ENCODE results near the gene CLRN1.

Gene CLRN1

GRCh38 chr3:150928234-150928633 is 44.3 kb downstream of the CLRN1 start:
- Histone ChIP-seq H3K9me3 (ENCODE audit: insufficient read depth, low read depth, low read length) (no peaks in the 10 kb centered on the region), H3K27me3 (ENCODE audit: insufficient read depth, low read length, poor library complexity, severe bottlenecking) (no peaks in the 10 kb centered on the region), H3K9ac (ENCODE audit: low read depth, low read length, poor library complexity, severe bottlenecking) (no peak overlapping the region), H3F3A (ENCODE audit: low read depth) (no peaks in the 10 kb centered on the region), H3K79me2 (ENCODE audit: insufficient read depth, low read length) (no peaks in the 10 kb centered on the region), H3K4me1 (ENCODE audit: insufficient read depth, low read length, poor library complexity, severe bottlenecking) (peaks cover 4% of the 10 kb centered on the region), H3K9me2 (replicated peaks; ENCODE audit: low read depth, low read length) (no peaks in the 10 kb centered on the region), H2AFZ (ENCODE audit: low read length) (no peak overlapping the region), H4K20me1 (ENCODE audit: insufficient read depth, low read length, poor library complexity, severe bottlenecking) (no peaks in the 10 kb centered on the region), H3K36me3 (ENCODE audit: insufficient read depth, low read length) (no peaks in the 10 kb centered on the region), H3K4me2 (ENCODE audit: low read depth, low read length, poor library complexity, severe bottlenecking) (no peak overlapping the region), H3K4me3 (ENCODE audit: low read length, poor library complexity, severe bottlenecking) (no peak overlapping the region)
- TF ChIP-seq, protein P1, sequence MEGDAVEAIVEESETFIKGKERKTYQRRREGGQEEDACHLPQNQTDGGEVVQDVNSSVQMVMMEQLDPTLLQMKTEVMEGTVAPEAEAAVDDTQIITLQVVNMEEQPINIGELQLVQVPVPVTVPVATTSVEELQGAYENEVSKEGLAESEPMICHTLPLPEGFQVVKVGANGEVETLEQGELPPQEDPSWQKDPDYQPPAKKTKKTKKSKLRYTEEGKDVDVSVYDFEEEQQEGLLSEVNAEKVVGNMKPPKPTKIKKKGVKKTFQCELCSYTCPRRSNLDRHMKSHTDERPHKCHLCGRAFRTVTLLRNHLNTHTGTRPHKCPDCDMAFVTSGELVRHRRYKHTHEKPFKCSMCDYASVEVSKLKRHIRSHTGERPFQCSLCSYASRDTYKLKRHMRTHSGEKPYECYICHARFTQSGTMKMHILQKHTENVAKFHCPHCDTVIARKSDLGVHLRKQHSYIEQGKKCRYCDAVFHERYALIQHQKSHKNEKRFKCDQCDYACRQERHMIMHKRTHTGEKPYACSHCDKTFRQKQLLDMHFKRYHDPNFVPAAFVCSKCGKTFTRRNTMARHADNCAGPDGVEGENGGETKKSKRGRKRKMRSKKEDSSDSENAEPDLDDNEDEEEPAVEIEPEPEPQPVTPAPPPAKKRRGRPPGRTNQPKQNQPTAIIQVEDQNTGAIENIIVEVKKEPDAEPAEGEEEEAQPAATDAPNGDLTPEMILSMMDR (conservative IDR thresholded peaks at IDR 0.05; ENCODE audit: low read length): no peak
- TF ChIP-seq EZH2phosphoT487 (IDR thresholded peaks at IDR 0.05; ENCODE audit: borderline replicate concordance): no peak

DNA sequence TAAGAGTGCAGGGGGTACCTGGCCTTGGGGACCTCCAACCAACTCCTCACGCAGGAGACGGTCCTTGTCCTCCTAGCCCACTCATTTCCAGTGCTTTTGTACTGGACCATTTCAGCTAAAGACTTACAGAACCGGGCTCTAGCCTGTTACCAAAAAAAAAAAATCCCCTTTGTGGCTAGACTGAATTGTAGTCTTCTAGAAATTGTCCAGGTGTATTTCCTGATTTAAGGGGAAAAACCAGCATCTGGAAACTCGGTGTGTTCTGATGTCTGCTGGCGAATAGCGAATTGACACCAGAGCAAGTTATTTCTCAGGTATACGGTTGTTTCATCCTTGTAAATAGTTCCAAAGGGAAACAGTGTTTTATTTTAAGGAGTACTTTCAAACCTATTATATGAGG is 46.2 kb downstream of the CLRN1 start:
- no peak overlapping the region for H3K9ac ChIP-seq (ENCODE audit: low read depth, low read length, poor library complexity, severe bottlenecking)
- H4K20me1 ChIP-seq (ENCODE audit: insufficient read depth, low read length, poor library complexity, severe bottlenecking): no peaks in the 10 kb centered on the region
- H3K79me2 ChIP-seq (ENCODE audit: insufficient read depth, low read length): no peaks in the 10 kb centered on the region
- no peak for TF ChIP-seq EZH2phosphoT487 (IDR thresholded peaks at IDR 0.05; ENCODE audit: borderline replicate concordance)
- TF ChIP-seq, protein P1 (conservative IDR thresholded peaks at IDR 0.05; ENCODE audit: low read length): no peak
- no peak overlapping the region for H3K4me3 ChIP-seq (ENCODE audit: low read length, poor library complexity, severe bottlenecking)
- H3K27me3 ChIP-seq (ENCODE audit: insufficient read depth, low read length, poor library complexity, severe bottlenecking): no peaks in the 10 kb centered on the region
- H3K4me2 ChIP-seq (ENCODE audit: low read depth, low read length, poor library complexity, severe bottlenecking): no peak overlapping the region
- no peaks in the 10 kb centered on the region for H3F3A ChIP-seq (ENCODE audit: low read depth)
- no peaks in the 10 kb centered on the region for H3K9me3 ChIP-seq (ENCODE audit: insufficient read depth, low read depth, low read length)
- H3K9me2 ChIP-seq (replicated peaks; ENCODE audit: low read depth, low read length): no peaks in the 10 kb centered on the region
- peaks cover 4% of the 10 kb centered on the region for H3K4me1 ChIP-seq (ENCODE audit: insufficient read depth, low read length, poor library complexity, severe bottlenecking)
- H3K36me3 ChIP-seq (ENCODE audit: insufficient read depth, low read length): no peaks in the 10 kb centered on the region
- peak overlapping the region; percentile 96 for H2AFZ ChIP-seq (ENCODE audit: low read length)

DNA sequence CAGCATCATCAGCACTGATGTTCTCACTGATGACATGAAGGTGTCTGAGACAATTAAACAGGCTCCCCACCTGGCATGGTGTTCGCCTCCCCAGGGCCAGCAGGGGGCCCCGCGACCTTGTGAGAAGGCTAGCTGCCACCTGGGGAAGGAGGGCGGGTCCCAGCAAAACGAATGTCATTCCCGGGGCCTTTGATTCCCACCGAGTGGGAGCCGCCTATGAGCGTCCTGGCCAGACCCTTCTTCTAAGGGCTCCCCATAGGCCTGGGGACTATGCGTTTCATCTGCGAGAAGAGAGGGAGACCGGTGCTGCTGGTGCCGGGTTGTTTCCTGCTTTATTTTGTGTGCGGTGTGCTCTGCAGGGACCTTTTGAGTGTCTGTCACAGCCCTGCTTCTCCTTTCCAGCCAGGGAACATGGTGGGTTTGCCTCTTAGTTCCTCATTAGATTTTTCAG is 46.8 kb downstream of the CLRN1 start:
- no peaks in the 10 kb centered on the region for H3F3A ChIP-seq (ENCODE audit: low read depth)
- H2AFZ ChIP-seq (ENCODE audit: low read length): peak overlapping the region; percentile 96
- no peaks in the 10 kb centered on the region for H3K79me2 ChIP-seq (ENCODE audit: insufficient read depth, low read length)
- H3K4me1 ChIP-seq (ENCODE audit: insufficient read depth, low read length, poor library complexity, severe bottlenecking): peaks cover 4% of the 10 kb centered on the region
- TF ChIP-seq EZH2phosphoT487 (IDR thresholded peaks at IDR 0.05; ENCODE audit: borderline replicate concordance): no peak
- TF ChIP-seq, protein P1 (conservative IDR thresholded peaks at IDR 0.05; ENCODE audit: low read length): peak; percentile 92
- H3K27me3 ChIP-seq (ENCODE audit: insufficient read depth, low read length, poor library complexity, severe bottlenecking): no peaks in the 10 kb centered on the region
- peak overlapping the region; percentile 64 for H3K4me3 ChIP-seq (ENCODE audit: low read length, poor library complexity, severe bottlenecking)
- no peak overlapping the region for H3K9ac ChIP-seq (ENCODE audit: low read depth, low read length, poor library complexity, severe bottlenecking)
- no peaks in the 10 kb centered on the region for H4K20me1 ChIP-seq (ENCODE audit: insufficient read depth, low read length, poor library complexity, severe bottlenecking)
- no peaks in the 10 kb centered on the region for H3K36me3 ChIP-seq (ENCODE audit: insufficient read depth, low read length)
- H3K9me2 ChIP-seq (replicated peaks; ENCODE audit: low read depth, low read length): no peaks in the 10 kb centered on the region
- no peaks in the 10 kb centered on the region for H3K9me3 ChIP-seq (ENCODE audit: insufficient read depth, low read depth, low read length)
- H3K4me2 ChIP-seq (ENCODE audit: low read depth, low read length, poor library complexity, severe bottlenecking): peak overlapping the region; percentile 66
